GM20000 (cell line): Measurements from ENCODE around the gene SLC13A3.
"Not testable (repeated sequence)": the region's sequence is repeated elsewhere in the genome, so short reads cannot be mapped to it uniquely, and the experiment has no call there.

ENCODE experiments used
- DNase-seq: peaks from one replicate; pipeline ENCODE4 v3.0.0; 2012; ENCODE audit warnings: low spot score
- CTCF ChIP-seq: IDR thresholded peaks from 2 replicates; pipeline ENCODE4 v1.5.1; 2012; ENCODE audit warnings: mild to moderate bottlenecking, control low read depth; ENCODE audit errors: extremely low read depth, missing control alignments

Gene SLC13A3

GRCh38 chr20:46680684-46681031, 29.4 kb upstream of the SLC13A3 start:
- DNase-seq, result no peak
- TF ChIP-seq CTCF, result no peak

DNA sequence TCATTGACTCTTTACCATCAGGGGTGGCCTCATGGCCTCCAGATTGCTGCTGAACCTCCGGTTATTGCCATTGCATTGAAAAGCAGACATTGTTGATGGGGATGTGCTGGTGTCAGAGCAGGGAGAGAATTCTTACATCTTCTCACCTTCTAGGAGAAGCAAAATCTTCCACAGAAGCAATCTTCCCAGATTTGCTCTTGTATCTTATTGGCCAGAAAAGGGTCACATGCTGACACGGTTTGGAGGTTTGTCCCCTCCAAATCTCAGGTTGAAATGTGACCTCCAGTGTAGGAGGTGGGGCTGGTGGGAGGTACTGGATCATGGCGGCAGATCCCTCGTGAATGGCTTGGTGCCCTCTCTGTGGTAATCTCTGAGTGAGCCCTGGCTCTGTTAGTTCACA, 27.3 kb upstream of the SLC13A3 start:
- no peak for DNase-seq
- TF ChIP-seq CTCF, result no peak

GRCh38 chr20:46677608-46678007, 26.3 kb upstream of the SLC13A3 start:
- TF ChIP-seq CTCF, result no peak

GRCh38 chr20:46676649-46677316, 25.5 kb upstream of the SLC13A3 start:
- not testable (repeated sequence) for DNase-seq

More at GRCh38 chr20:46677608-46678007, 26.3 kb upstream of the SLC13A3 start:
- DNase-seq, result no peak

DNA sequence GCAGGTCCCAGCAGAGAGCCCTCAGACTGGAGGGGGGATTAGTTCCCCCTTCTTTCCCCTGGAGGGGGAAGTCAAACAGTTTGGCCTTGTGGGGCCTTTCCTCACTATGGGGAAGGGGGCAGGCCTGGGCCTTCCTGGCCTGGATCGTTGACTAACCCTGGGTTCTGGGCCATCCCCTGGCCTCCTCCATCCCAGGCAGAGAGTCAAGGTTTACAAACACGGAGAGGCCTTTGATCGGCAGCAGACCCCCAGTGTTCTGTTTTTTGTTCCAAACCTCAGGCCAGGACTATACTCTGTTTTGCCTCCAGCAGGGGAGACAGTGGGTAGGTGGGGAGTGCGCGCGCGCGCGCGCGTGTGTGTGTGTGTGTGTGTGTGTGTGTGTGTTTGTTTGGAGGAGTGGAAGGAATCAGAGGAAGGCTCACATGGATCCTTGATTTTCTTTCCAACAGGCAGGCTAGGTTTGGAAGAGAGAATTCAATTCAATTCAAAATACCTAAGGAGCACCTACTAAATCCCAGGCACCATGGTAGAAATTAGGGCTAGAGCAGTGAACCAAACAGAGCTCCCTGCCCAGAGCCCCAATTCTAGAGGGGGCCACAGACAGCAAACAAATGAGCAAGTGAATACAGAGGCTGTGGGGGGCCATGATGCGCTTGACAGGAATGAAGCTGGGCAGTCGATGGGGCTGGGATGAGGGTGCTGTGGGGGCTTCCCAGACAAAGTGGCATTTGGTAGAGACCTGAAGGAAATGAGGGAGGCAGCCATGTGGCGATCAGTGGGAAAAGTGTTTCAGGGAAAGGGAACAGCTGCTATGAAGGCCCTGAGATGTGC, 23.2 kb upstream of the SLC13A3 start:
- TF ChIP-seq CTCF, result no peak
- no peak for DNase-seq

GRCh38 chr20:46673394-46674252, 22.4 kb upstream of the SLC13A3 start:
- DNase-seq, result no peak
- TF ChIP-seq CTCF, result no peak

- TF ChIP-seq CTCF, result no peak
- no peak for DNase-seq
These were observed 21.4 kb upstream of the SLC13A3 start for GRCh38 chr20:46672543-46673148.
